ENCODE results near the gene MAP3K9.

The MAP3K9 gene

DNA sequence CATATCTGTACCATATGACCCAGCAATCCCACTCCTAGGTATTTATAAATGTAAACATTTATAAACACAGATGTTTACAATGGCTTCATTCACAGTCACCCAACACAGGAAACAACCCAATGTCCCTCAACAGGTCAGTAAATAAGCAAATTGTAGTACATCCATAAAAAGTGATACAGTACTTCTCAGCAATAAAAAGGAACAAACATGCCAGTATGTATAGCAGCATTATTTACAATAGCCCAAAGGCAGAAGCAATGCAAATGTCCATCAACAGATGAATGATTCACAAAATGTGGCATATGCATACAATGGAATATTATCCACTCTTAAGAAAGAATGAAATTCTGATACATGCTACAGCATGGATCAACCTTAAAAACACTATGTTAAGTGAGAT lies 27.6 kb upstream of the MAP3K9 start:
- TF ChIP-seq, protein P1, sequence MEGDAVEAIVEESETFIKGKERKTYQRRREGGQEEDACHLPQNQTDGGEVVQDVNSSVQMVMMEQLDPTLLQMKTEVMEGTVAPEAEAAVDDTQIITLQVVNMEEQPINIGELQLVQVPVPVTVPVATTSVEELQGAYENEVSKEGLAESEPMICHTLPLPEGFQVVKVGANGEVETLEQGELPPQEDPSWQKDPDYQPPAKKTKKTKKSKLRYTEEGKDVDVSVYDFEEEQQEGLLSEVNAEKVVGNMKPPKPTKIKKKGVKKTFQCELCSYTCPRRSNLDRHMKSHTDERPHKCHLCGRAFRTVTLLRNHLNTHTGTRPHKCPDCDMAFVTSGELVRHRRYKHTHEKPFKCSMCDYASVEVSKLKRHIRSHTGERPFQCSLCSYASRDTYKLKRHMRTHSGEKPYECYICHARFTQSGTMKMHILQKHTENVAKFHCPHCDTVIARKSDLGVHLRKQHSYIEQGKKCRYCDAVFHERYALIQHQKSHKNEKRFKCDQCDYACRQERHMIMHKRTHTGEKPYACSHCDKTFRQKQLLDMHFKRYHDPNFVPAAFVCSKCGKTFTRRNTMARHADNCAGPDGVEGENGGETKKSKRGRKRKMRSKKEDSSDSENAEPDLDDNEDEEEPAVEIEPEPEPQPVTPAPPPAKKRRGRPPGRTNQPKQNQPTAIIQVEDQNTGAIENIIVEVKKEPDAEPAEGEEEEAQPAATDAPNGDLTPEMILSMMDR (IDR thresholded peaks at IDR 0.05; ENCODE audit: insufficient read depth, low read length, poor library complexity, severe bottlenecking): no peak
- no peak for TF ChIP-seq EZH2phosphoT487 (conservative IDR thresholded peaks at IDR 0.05; ENCODE audit: low read length)
- no peaks in the 10 kb centered on the region for H3K9me3 ChIP-seq (ENCODE audit: insufficient read depth, low read length)
- no peaks in the 10 kb centered on the region for H3K36me3 ChIP-seq (ENCODE audit: low read length)
- H4K20me1 ChIP-seq (ENCODE audit: low read depth, low read length): no peaks in the 10 kb centered on the region
- no peak overlapping the region for H3K4me2 ChIP-seq (ENCODE audit: low read depth, low read length, poor library complexity, severe bottlenecking)
- no peaks in the 10 kb centered on the region for H3K27me3 ChIP-seq (ENCODE audit: low read length)
- H3K27ac ChIP-seq (ENCODE audit: low read depth, low read length): no peak overlapping the region
- no peak overlapping the region for H3K9ac ChIP-seq (ENCODE audit: low read length)
- no peak overlapping the region for H2AFZ ChIP-seq (ENCODE audit: low read depth, low read length, severe bottlenecking)
- H3K4me3 ChIP-seq (ENCODE audit: insufficient read depth, low read length, poor library complexity, severe bottlenecking): no peak overlapping the region
- no peaks in the 10 kb centered on the region for H3F3A ChIP-seq (ENCODE audit: insufficient read depth)
- H3K79me2 ChIP-seq (ENCODE audit: insufficient read depth, low read length): no peaks in the 10 kb centered on the region
- no peaks in the 10 kb centered on the region for H3K9me2 ChIP-seq (replicated peaks; ENCODE audit: insufficient read depth, low read length)

DNA sequence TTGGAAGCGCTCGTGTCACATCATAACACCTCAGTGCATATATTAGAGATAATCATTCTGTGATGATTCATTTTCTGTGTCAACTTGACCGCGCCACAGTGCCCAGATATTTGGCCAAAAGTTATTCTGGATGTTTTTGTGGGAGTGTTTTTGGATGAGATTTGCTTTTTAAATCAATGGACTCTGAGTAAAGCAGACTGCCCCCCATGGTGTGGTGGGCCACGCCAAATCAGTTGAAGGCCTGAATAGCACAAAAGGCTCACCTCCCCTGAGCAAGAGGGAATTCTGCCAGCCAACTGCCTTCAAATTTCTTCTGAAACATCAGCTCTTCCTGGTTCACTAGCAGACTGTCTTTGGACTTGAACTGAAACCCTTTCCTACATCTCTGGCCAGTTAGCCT lies 24.6 kb upstream of the MAP3K9 start:
- Histone ChIP-seq H3K27me3 (ENCODE audit: low read length) (no peaks in the 10 kb centered on the region), H3K9ac (ENCODE audit: low read length) (no peak overlapping the region), H3K27ac (ENCODE audit: low read depth, low read length) (no peak overlapping the region), H3K4me3 (ENCODE audit: insufficient read depth, low read length, poor library complexity, severe bottlenecking) (no peak overlapping the region), H3K9me2 (replicated peaks; ENCODE audit: insufficient read depth, low read length) (no peaks in the 10 kb centered on the region), H4K20me1 (ENCODE audit: low read depth, low read length) (no peaks in the 10 kb centered on the region), H3K4me2 (ENCODE audit: low read depth, low read length, poor library complexity, severe bottlenecking) (no peak overlapping the region), H3F3A (ENCODE audit: insufficient read depth) (no peaks in the 10 kb centered on the region), H2AFZ (ENCODE audit: low read depth, low read length, severe bottlenecking) (no peak overlapping the region), H3K36me3 (ENCODE audit: low read length) (no peaks in the 10 kb centered on the region), H3K9me3 (ENCODE audit: insufficient read depth, low read length) (no peaks in the 10 kb centered on the region), H3K79me2 (ENCODE audit: insufficient read depth, low read length) (no peaks in the 10 kb centered on the region)
- TF ChIP-seq, protein P1 (IDR thresholded peaks at IDR 0.05; ENCODE audit: insufficient read depth, low read length, poor library complexity, severe bottlenecking): no peak
- no peak for TF ChIP-seq EZH2phosphoT487 (conservative IDR thresholded peaks at IDR 0.05; ENCODE audit: low read length)

DNA sequence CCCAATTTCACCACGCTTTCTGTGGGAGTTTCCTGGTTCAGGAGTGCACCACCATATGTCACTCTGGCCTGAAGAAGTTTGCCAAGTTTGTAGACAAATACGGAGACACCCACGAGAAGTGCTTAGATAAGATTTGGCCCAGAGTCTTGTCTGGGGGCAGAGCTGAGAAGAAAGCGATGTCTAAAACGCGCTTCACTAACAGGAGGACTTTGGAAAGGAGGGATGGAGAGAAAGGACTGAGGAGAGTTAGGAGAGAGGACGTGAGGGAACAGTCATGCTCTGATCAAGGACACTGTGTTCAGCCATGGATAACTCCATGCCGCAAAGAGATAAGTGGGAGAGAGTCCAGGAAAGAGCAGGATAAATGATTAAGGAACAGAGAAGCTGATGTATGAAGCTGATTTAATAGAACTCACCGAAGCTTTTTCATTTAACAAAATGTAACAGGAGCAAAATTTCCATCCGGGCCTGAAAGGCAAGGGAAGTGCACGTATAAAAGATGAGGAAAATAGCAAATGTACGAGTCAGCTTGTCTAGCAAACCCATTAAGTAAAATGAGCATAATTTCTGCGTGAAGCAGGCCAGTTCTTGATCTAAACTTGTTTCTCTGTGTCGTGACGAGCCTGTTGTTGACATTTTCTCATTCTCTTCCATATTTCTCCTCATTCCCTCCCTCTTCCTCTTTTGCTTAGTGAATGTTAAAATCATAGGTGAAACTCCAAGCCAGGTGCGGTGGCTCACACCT lies 23.4 kb upstream of the MAP3K9 start:
- Histone ChIP-seq H4K20me1 (ENCODE audit: low read depth, low read length) (no peaks in the 10 kb centered on the region), H3K79me2 (ENCODE audit: insufficient read depth, low read length) (no peaks in the 10 kb centered on the region), H2AFZ (ENCODE audit: low read depth, low read length, severe bottlenecking) (no peak overlapping the region), H3K9me3 (ENCODE audit: insufficient read depth, low read length) (no peaks in the 10 kb centered on the region), H3F3A (ENCODE audit: insufficient read depth) (no peaks in the 10 kb centered on the region), H3K27ac (ENCODE audit: low read depth, low read length) (no peak overlapping the region), H3K27me3 (ENCODE audit: low read length) (no peaks in the 10 kb centered on the region), H3K36me3 (ENCODE audit: low read length) (no peaks in the 10 kb centered on the region), H3K4me2 (ENCODE audit: low read depth, low read length, poor library complexity, severe bottlenecking) (no peak overlapping the region), H3K9ac (ENCODE audit: low read length) (no peak overlapping the region), H3K4me3 (ENCODE audit: insufficient read depth, low read length, poor library complexity, severe bottlenecking) (no peak overlapping the region), H3K9me2 (replicated peaks; ENCODE audit: insufficient read depth, low read length) (no peaks in the 10 kb centered on the region)
- TF ChIP-seq, protein P1 (IDR thresholded peaks at IDR 0.05; ENCODE audit: insufficient read depth, low read length, poor library complexity, severe bottlenecking): no peak
- no peak for TF ChIP-seq EZH2phosphoT487 (conservative IDR thresholded peaks at IDR 0.05; ENCODE audit: low read length)
